Measurements from ENCODE around the gene EBP. TPM values are rescaled to one million over a fixed set of nuclear protein-coding genes. Genes with fewer than 3 reads are reported as not detected.

Gene EBP
- total and polyA plus RNA-seq, 2 of the 8 experiments (the other 6 are each of a cell fraction or from before 2014, with no cell fraction given) = 143 to 286 TPM

GRCh38 chrX:48482526-48482925 lies 39.1 kb upstream of the EBP start:
- Histone ChIP-seq H3K4me2 (ENCODE audit: insufficient read depth in 1 of 2, low read depth in 2 of 2, low read length in 2 of 2) (no peak overlapping the region), H3K27ac (ENCODE audit: low read depth, low read length) (no peak overlapping the region), H2AK5ac (ENCODE audit: low read depth, low read length) (no peak overlapping the region), H2AFZ (ENCODE audit: low read length) (no peak overlapping the region), H3K18ac (ENCODE audit: extremely low read depth, low read length) (no peak overlapping the region), H3K14ac (ENCODE audit: insufficient read length) (no peak overlapping the region), H3K4me1 (replicated peaks in 1 of 4; ENCODE audit: control insufficient read depth in 3 of 4, insufficient read depth in 4 of 4, low read length in 3 of 4) (no peaks in the 10 kb centered on the region), H4K5ac (ENCODE audit: insufficient read length, low read depth, low read length) (no peak overlapping the region), H4K8ac (ENCODE audit: extremely low read depth, insufficient read depth, low read length) (no peak overlapping the region), H3K9ac (replicated peaks in 1 of 4; ENCODE audit: extremely low read depth in 1 of 4, low read depth in 3 of 4, low read length in 3 of 4) (no peak overlapping the region), H2BK120ac (replicated peaks; ENCODE audit: low read depth, low read length) (no peak overlapping the region), H4K20me1 (replicated peaks in 1 of 2; ENCODE audit: control insufficient read depth in 1 of 2, insufficient read depth in 2 of 2, low read length in 2 of 2) (peaks cover 0 to 4% of the 10 kb centered on the region in 2 experiments), H3K23ac (ENCODE audit: insufficient read length) (no peak overlapping the region), H2BK20ac (ENCODE audit: low read length) (no peak overlapping the region), H2BK15ac (ENCODE audit: low read length) (no peak overlapping the region), H3K4ac (replicated peaks; ENCODE audit: insufficient read length, low read depth, low read length) (no peak overlapping the region), H3K23me2 (ENCODE audit: low read depth, low read length) (no peaks in the 10 kb centered on the region), H3K79me2 (ENCODE audit: control insufficient read depth in 1 of 2, insufficient read depth in 2 of 2, low read length in 2 of 2) (peaks cover 0 to 3% of the 10 kb centered on the region in 2 experiments; a peak in 2 of 4 replicates), H3K36me3 (ENCODE audit: control insufficient read depth in 2 of 4, insufficient read depth in 4 of 4, low read length in 3 of 4) (peaks cover 0 to 21% (median 7%) of the 10 kb centered on the region in 4 experiments; a peak in 5 of 8 replicates), H3K9me3 (ENCODE audit: insufficient read depth in 2 of 2, low read depth in 1 of 2, low read length in 1 of 2) (no peaks in the 10 kb centered on the region), H4K91ac (replicated peaks; ENCODE audit: insufficient read length, low read length) (no peak overlapping the region), H2BK12ac (ENCODE audit: low read depth, low read length) (no peak overlapping the region), H3K79me1 (ENCODE audit: low read depth, low read length) (no peaks in the 10 kb centered on the region), H3K27me3 (replicated peaks in 1 of 4; ENCODE audit: control insufficient read depth in 3 of 4, extremely low read depth in 1 of 4, insufficient read depth in 3 of 4, low read length in 3 of 4) (no peaks in the 10 kb centered on the region), H2BK5ac (ENCODE audit: low read depth, low read length) (no peak overlapping the region), H3K4me3 (ENCODE audit: extremely low read depth in 1 of 4, insufficient read depth in 2 of 4, low read depth in 3 of 4, low read length in 4 of 4) (no peak overlapping the region), H3K56ac (replicated peaks; ENCODE audit: insufficient read length, low read depth, low read length) (no peak overlapping the region)
- POLR2A ChIA-PET (ENCODE audit: partially characterized antibody) = interaction anchor here (0.6 kb wide), 1 partner anchor 351 kb away, joined by 3 read pairs; no protein-coding TSS in a partner anchor
- FAIRE-seq = no peak
- CTCF ChIA-PET (ENCODE audit: partially characterized antibody) = interaction anchor here (0.7 kb wide), 1 partner anchor 11 kb away, joined by 3 read pairs; no protein-coding TSS in a partner anchor
- DNase-seq (ENCODE audit: low read depth in 1 of 2, low spot score in 2 of 2) = no peak
- TF ChIP-seq EGR1 (IDR thresholded peaks at IDR 0.05; ENCODE audit: borderline replicate concordance, low read depth, low read length) (no peak), POLR2A (IDR thresholded peaks at IDR 0.05; ENCODE audit: control extremely low read depth in 1 of 2, low read depth in 2 of 2, low read length in 2 of 2) (no peak), BRCA1 (IDR thresholded peaks at IDR 0.05; ENCODE audit: low read depth, low read length) (no peak), RNF2 (IDR thresholded peaks at IDR 0.05; ENCODE audit: borderline replicate concordance, low read depth, low read length, missing control alignments, poor library complexity, severe bottlenecking) (no peak), CHD1 (IDR thresholded peaks at IDR 0.05; ENCODE audit: low read depth, low read length) (no peak), HDAC2 (IDR thresholded peaks at IDR 0.05; ENCODE audit: borderline replicate concordance in 1 of 2, low read depth in 2 of 2, low read length in 2 of 2) (no peak), YY1 (IDR thresholded peaks at IDR 0.05; ENCODE audit: low read depth, low read length) (no peak), SP1 (IDR thresholded peaks at IDR 0.05; ENCODE audit: low read depth, low read length) (no peak), ATF2 (IDR thresholded peaks at IDR 0.05; ENCODE audit: low read length) (no peak), EP300 (IDR thresholded peaks at IDR 0.05; ENCODE audit: borderline replicate concordance in 1 of 2, low read depth in 2 of 2, low read length in 2 of 2) (no peak)
- 83% methylated on average over 2 of the region's 7 CpGs; no CpG with 5 or more reads in 1 of the 2 experiments for WGBS, 2 experiments (ENCODE audit: extremely low coverage in 1 of 2, insufficient coverage in 1 of 2, insufficient read length in 1 of 2, insufficient replicate concordance in 2 of 2, low coverage in 1 of 2, low lambda C conversion rate in 2 of 2, missing lambda C conversion rate in 1 of 2)
